ENCODE data around the gene IVL. TPM values are rescaled to one million over a fixed set of nuclear protein-coding genes. Genes with fewer than 3 reads are reported as not detected.

The IVL gene
- total RNA-seq, 6 experiments from 2014 or later, result not detected

GRCh38 chr1:152932170-152932811, 23.9 kb downstream of the IVL start:
- H3K4me3 Mint-ChIP-seq, result no peak overlapping the region
- no peaks in the 10 kb centered on the region for H3K27me3 Mint-ChIP-seq (ENCODE audit: insufficient read depth)
- no peak for TF ChIP-seq CTCF (IDR thresholded peaks at IDR 0.05)
- DNase-seq, result no peak
- H3K4me1 Mint-ChIP-seq (ENCODE audit: low read depth), result no peaks in the 10 kb centered on the region
- H3K27ac Mint-ChIP-seq, result no peak overlapping the region
- no peaks in the 10 kb centered on the region for H3K36me3 Mint-ChIP-seq (ENCODE audit: low read depth)
- H3K9me3 Mint-ChIP-seq, result peaks cover 4% of the 10 kb centered on the region; the same call in 1 of the 2 replicates

- no peak for TF ChIP-seq CTCF (IDR thresholded peaks at IDR 0.05)
- H3K4me1 Mint-ChIP-seq (ENCODE audit: low read depth), result no peaks in the 10 kb centered on the region
- no peak overlapping the region for H3K4me3 Mint-ChIP-seq
- no peaks in the 10 kb centered on the region for H3K36me3 Mint-ChIP-seq (ENCODE audit: low read depth)
- peaks cover 4% of the 10 kb centered on the region; the same call in 1 of the 2 replicates for H3K9me3 Mint-ChIP-seq
- no peak overlapping the region for H3K27ac Mint-ChIP-seq
- no peak for DNase-seq
- H3K27me3 Mint-ChIP-seq (ENCODE audit: insufficient read depth), result no peaks in the 10 kb centered on the region
Observed at GRCh38 chr1:152933196-152933595, 24.9 kb downstream of the IVL start.

DNA sequence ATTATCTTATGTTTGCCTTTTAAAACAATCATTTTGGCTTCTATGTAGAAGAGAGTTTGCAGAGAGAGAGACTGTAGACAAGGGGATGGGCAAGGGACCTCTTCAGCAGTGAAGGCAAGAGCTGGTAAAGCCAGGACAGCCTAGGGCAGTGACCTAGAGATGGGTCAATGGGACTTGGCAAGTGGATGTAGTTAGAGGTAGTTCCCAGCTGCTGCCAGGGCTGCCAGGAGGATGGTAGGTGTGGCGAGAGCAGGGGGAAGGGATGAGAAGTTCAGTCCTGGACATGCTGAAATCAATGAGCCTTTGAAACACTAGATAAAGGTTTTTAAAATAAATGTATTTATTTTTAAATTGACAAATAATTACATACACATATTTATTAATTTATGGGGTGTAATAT, 32.3 kb downstream of the IVL start:
- no peak for DNase-seq
- no peaks in the 10 kb centered on the region; the same call in none of the 2 replicates for H3K27me3 Mint-ChIP-seq (ENCODE audit: insufficient read depth)
- no peak overlapping the region for H3K27ac Mint-ChIP-seq
- no peaks in the 10 kb centered on the region for H3K36me3 Mint-ChIP-seq (ENCODE audit: low read depth)
- no peak overlapping the region for H3K4me3 Mint-ChIP-seq
- H3K4me1 Mint-ChIP-seq (ENCODE audit: low read depth), result no peaks in the 10 kb centered on the region
- peaks cover 9% of the 10 kb centered on the region for H3K9me3 Mint-ChIP-seq
- no peak for TF ChIP-seq CTCF (IDR thresholded peaks at IDR 0.05)

DNA sequence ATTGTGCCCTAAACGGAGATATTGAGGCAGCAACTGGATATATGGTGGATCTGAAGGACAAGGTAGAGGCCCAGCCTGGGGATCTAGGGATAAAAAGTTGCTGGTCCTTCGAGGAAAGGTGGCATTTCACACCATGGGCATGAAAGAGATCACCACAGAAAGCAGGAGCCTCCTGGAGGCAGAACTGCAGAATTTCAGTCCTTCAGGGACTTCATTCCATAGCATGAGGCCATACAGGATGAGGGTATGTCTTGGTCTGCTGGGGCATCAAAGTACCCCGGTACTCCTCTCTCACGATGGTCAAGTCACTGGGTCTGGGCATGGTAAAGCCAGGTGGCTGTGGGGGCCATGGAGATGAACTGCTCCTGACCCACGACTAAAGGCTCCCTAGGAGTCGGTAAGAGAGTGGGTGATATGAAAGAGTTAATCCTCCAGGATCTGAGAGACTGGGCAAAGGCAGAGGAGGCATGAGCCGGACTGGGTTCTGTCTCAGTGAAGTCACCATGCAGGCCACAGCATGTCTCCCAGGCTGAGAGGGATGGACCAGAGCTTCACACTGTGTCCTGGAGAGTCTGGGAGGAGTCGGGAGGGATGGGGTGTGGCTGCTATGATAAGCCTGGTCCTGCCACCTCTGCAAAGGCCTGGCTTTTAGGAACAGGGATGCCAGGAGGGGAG, 32.8 kb downstream of the IVL start:
- TF ChIP-seq CTCF (IDR thresholded peaks at IDR 0.05), result no peak
- peaks cover 9% of the 10 kb centered on the region for H3K9me3 Mint-ChIP-seq
- H3K27me3 Mint-ChIP-seq (ENCODE audit: insufficient read depth), result no peaks in the 10 kb centered on the region; the same call in none of the 2 replicates
- no peak overlapping the region for H3K27ac Mint-ChIP-seq
- no peak overlapping the region for H3K4me3 Mint-ChIP-seq
- DNase-seq, result no peak
- H3K4me1 Mint-ChIP-seq (ENCODE audit: low read depth), result no peaks in the 10 kb centered on the region
- no peaks in the 10 kb centered on the region for H3K36me3 Mint-ChIP-seq (ENCODE audit: low read depth)

DNA sequence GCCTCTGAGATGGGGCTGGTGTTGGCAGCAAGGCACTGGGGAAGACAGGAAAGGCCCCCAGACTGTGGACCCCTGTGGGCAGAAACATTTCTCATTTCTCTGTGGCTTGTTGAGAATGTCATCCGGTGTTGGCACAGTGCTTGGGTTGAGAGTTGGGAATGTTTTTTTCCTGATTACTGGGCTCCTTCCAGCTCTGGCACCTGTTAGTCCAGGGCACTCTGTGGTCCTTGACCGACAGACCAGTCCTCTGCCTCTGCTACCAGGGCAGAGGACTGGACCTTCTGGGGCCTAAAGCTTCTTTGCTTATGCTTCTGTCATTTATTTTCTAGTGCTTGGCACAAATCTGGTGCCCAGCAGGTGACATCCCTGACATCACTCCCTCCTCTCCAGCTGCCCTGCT, 33.8 kb downstream of the IVL start:
- no peak for TF ChIP-seq CTCF (IDR thresholded peaks at IDR 0.05)
- no peak overlapping the region for H3K4me3 Mint-ChIP-seq
- H3K27ac Mint-ChIP-seq, result no peak overlapping the region

More for the DNA sequence above, 33.8 kb downstream of the IVL start:
- Mint-ChIP-seq H3K9me3 (peaks cover 9% of the 10 kb centered on the region), H3K27me3 (ENCODE audit: insufficient read depth) (no peaks in the 10 kb centered on the region; the same call in none of the 2 replicates), H3K4me1 (ENCODE audit: low read depth) (no peaks in the 10 kb centered on the region), H3K36me3 (ENCODE audit: low read depth) (no peaks in the 10 kb centered on the region)
- DNase-seq, result no peak
